DOHH2 (cell line): ENCODE measurements around the gene ZNF561.

Experiments used
- H3F3A ChIP-seq: fragments of 200-600 bp; sonication (generic), shearing (Covaris generic); 2 replicates; pipeline ENCODE4 v1.6.0; 2016; ENCODE audit warnings: antibody characterized with exemption, mild to moderate bottlenecking; ENCODE audit not compliant: control insufficient read depth, insufficient read depth
- H3K27ac ChIP-seq: fragments of 200-600 bp; sonication (generic); 2 replicates; pipeline ENCODE4 v1.5.1; 2014; ENCODE audit warnings: low read depth, mild to moderate bottlenecking, low read length, moderate library complexity
- H3K27me3 ChIP-seq: fragments of 200-600 bp; sonication (generic); 2 replicates; pipeline ENCODE4 v1.6.1; 2014; ENCODE audit warnings: mild to moderate bottlenecking, low read length, mixed read lengths; ENCODE audit not compliant: control insufficient read depth
- H3K36me3 ChIP-seq: fragments of 200-600 bp; sonication (generic); 2 replicates; pipeline ENCODE4 v1.6.1; 2014; ENCODE audit warnings: mild to moderate bottlenecking, low read length, moderate library complexity, mixed read lengths; ENCODE audit not compliant: control insufficient read depth
- H3K4me1 ChIP-seq: fragments of 200-600 bp; sonication (generic); 2 replicates; pipeline ENCODE4 v1.6.1; 2014; ENCODE audit warnings: mild to moderate bottlenecking, low read length, mixed read lengths; ENCODE audit not compliant: control insufficient read depth
- H3K4me2 ChIP-seq: fragments of 200-600 bp; sonication (generic); 2 replicates; pipeline ENCODE4 v1.6.0; 2014; ENCODE audit warnings: mild to moderate bottlenecking, low read length, moderate library complexity
- H3K4me3 ChIP-seq: fragments of 200-600 bp; sonication (generic); 2 replicates; pipeline ENCODE4 v1.5.1; 2014; ENCODE audit warnings: mild to moderate bottlenecking, low read length, mixed read lengths
- H3K79me2 ChIP-seq: fragments of 200-600 bp; sonication (generic); 2 replicates; pipeline ENCODE4 v1.6.1; 2014; ENCODE audit warnings: mild to moderate bottlenecking, low read length, mixed read lengths; ENCODE audit not compliant: control insufficient read depth
- H3K9me2 ChIP-seq: fragments of 200-600 bp; sonication (generic); replicated peaks from 2 replicates; pipeline ENCODE4 v1.6.1; 2014; ENCODE audit warnings: mild to moderate bottlenecking, low read length, mixed read lengths; ENCODE audit not compliant: control insufficient read depth
- H3K9me3 ChIP-seq: fragments of 200-600 bp; sonication (generic); 2 replicates; pipeline ENCODE4 v1.6.1; 2014; ENCODE audit warnings: antibody characterized with exemption, low read length, mixed read lengths; ENCODE audit not compliant: control insufficient read depth, insufficient read depth
- H4K20me1 ChIP-seq: fragments of 200-600 bp; sonication (generic); 2 replicates; pipeline ENCODE4 v1.6.0; 2014; ENCODE audit warnings: low read depth, mild to moderate bottlenecking, antibody characterized with exemption, low read length, moderate library complexity; ENCODE audit not compliant: control insufficient read depth, insufficient read depth
- CTCF ChIP-seq: fragments of 200-600 bp; sonication (generic); IDR thresholded peaks from one replicate; pipeline ENCODE4 v1.5.1; 2014; ENCODE audit warnings: antibody characterized with exemption, mild to moderate bottlenecking, low read depth, low read length; ENCODE audit not compliant: poor library complexity, severe bottlenecking
- EZH2phosphoT487 ChIP-seq: fragments of 200-600 bp; sonication (generic); IDR thresholded peaks from 2 replicates; pipeline ENCODE4 v1.6.1; 2017; ENCODE audit warnings: borderline replicate concordance, mild to moderate bottlenecking, antibody characterized with exemption, low read length, moderate library complexity, mixed read lengths

ZNF561 gene

GRCh38 chr19:9636018-9636417 is 15.0 kb upstream of the ZNF561 start:
- no peaks in the 10 kb centered on the region for H3K27me3 ChIP-seq
- no peak for TF ChIP-seq EZH2phosphoT487
- TF ChIP-seq CTCF, result no peak
- H3K4me1 ChIP-seq, result no peaks in the 10 kb centered on the region
- H4K20me1 ChIP-seq, result no peaks in the 10 kb centered on the region
- no peak overlapping the region for H3K4me2 ChIP-seq
- no peak overlapping the region for H3K4me3 ChIP-seq
- peaks cover 11% of the 10 kb centered on the region; the same call in 1 of the 2 replicates for H3K36me3 ChIP-seq
- no peaks in the 10 kb centered on the region for H3K9me2 ChIP-seq
- H3K79me2 ChIP-seq, result no peaks in the 10 kb centered on the region
- H3K9me3 ChIP-seq, result no peaks in the 10 kb centered on the region; the same call in 1 of the 2 replicates
- no peaks in the 10 kb centered on the region for H3F3A ChIP-seq
- H3K27ac ChIP-seq, result no peak overlapping the region

DNA sequence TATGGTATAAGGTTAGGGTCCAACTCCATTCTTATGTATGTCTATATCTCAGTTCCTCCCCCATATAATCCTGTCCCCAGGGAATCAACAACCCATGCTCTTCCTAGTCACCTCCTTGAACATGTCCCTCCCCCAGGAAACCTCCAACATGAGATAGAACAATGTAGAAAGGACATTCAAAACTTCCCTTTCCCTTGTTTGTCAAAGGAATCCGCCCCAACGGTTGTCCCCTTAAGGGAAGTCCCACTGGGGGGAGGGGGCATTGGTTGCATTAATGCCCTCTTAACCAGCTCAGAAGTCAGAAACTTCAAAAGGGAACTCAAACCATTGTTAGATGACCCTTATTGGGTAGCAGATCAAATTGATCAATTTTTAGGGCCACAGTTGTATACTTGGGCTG is 6.8 kb upstream of the ZNF561 start:
- TF ChIP-seq CTCF (no peak), EZH2phosphoT487 (no peak)
- H3K27ac ChIP-seq, result no peak overlapping the region

DNA sequence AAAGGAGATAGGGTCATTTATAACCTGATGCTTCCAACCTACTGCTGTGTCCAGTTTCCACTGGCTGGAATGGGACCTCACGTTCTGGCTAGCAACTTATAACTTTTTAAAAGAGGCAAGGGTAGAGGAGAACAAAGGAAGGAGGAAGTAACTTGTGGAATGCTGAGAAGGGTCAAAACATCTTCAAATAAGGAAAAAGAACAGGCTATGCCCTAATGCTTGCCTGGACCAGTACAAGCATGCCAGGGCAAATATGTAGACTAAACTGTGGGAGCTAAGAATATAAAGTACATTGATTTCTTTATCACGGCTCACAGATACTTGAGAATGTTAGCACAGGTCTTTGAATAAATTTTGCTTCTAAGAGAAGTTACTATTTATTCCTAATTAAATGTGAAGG is 1.5 kb upstream of the ZNF561 start:
- H3K36me3 ChIP-seq, result peaks cover 18% of the 10 kb centered on the region
- H3K9me2 ChIP-seq, result no peaks in the 10 kb centered on the region
- H3K9me3 ChIP-seq, result no peaks in the 10 kb centered on the region
- no peaks in the 10 kb centered on the region for H4K20me1 ChIP-seq
- peaks cover 24% of the 10 kb centered on the region for H3K79me2 ChIP-seq
- peaks cover 15% of the 10 kb centered on the region for H3K4me1 ChIP-seq
- H3K27ac ChIP-seq, result no peak overlapping the region
- H3F3A ChIP-seq, result no peaks in the 10 kb centered on the region; the same call in 1 of the 2 replicates
- H3K4me2 ChIP-seq, result peak overlapping the region; percentile 26; the same call in 1 of the 2 replicates
- TF ChIP-seq EZH2phosphoT487, result no peak
- no peak for TF ChIP-seq CTCF
- no peaks in the 10 kb centered on the region for H3K27me3 ChIP-seq
- H3K4me3 ChIP-seq, result no peak overlapping the region

More for the DNA sequence above, 6.8 kb upstream of the ZNF561 start:
- Histone ChIP-seq H3K4me1 (no peaks in the 10 kb centered on the region), H3K9me3 (no peaks in the 10 kb centered on the region), H3K4me2 (no peak overlapping the region), H3K9me2 (no peaks in the 10 kb centered on the region), H3F3A (no peaks in the 10 kb centered on the region), H3K27me3 (no peaks in the 10 kb centered on the region), H3K79me2 (no peaks in the 10 kb centered on the region), H3K36me3 (peaks cover 8% of the 10 kb centered on the region; the same call in 1 of the 2 replicates), H4K20me1 (no peaks in the 10 kb centered on the region), H3K4me3 (no peak overlapping the region)
